Stimulated activated CD8-positive, alpha-beta memory T cell treated with anti-CD3 and anti-CD28 coated beads, Interleukin-2, amount 100 ng/mL, for 48 hours (primary cell): ENCODE results near the gene RCE1.

Experiments used
- DNase-seq, 2 donors: peaks; one replicate each; pipeline ENCODE4 v3.0.0-alpha.2; 2020; ENCODE audit warnings: low read depth in 2 of 2

RCE1 gene

DNA sequence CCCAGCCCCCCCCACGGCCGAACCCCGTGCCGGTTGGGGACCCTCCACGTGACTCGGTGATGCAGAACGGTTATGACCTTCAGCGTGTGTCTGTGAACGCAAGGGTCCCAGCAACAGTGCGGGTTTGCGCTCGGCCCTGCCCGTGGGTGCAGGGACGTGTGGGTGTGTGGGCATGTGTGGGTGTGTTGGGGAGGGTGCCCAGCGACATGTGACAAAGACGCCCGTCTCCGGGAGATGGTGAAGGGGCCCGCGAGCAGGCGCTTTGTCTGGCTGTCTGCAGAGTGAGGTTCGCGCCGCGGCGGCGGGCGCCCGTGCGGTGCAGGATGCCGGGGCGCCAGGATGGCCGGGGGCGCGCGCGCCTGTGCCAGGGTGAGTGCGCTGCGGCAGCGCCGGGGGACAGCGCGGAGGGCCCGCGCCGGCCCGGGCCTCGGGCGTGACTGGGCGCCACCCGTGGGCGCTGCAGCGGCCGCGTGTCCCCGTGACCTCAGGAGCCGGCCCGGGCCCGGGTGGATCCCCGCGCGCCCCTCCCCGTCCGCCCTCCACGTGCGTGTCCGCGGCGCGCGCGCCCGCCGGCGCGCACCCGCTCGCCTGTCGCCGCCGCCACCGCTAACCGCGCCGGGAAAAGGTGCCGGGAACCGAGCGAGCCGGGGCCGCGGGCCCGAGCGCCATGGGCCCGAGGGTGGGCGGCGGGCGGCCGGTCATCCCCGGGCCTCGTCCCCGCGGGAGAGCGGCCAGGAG lies 13.4 kb downstream of the RCE1 start, which contains the start of gene LRFN4:
Gene LRFN4 (plus strand): TSS at position 569 of the 738 bp plus-strand sequence. CDS start 681 bp downstream, outside the sequence.
- DNase-seq = peak in 1 of 2 donors; percentile 44

DNA sequence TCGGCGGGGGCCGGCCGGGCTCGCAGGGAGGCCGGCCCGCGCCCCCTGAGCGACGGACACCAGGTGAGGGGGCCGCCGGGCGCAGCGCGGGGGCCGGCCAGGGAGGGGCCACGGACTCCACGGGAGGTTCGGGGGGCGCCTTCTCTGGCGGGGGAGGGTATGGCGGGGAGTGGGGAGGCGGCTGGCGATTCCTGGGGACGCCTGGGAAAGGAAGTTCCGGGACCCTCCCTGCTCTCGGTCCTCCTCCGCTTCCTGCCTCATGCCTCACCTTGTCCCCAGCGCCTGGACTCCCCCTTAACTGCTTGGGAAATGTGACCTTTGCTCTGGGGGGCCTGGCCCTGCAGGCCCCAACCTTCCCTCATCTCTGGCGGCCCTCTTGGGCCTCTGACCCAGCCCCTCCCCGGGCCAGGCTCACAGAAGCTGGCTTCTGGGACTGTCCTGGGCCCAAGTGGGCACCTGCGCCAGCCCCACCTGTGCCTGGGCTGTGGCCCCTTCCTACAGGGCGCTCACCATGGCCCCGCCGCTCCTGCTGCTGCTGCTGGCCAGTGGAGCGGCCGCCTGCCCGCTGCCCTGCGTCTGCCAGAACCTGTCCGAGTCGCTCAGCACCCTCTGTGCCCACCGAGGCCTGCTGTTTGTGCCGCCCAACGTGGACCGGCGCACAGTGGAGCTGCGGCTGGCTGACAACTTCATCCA lies 14.1 kb downstream of the RCE1 start:
- DNase-seq = no peak

DNA sequence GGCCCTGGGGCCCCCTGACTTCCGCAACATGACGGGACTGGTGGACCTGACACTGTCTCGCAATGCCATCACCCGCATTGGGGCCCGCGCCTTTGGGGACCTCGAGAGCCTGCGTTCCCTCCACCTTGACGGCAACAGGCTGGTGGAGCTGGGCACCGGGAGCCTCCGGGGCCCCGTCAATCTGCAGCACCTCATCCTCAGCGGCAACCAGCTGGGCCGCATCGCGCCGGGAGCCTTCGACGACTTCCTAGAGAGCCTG lies 14.6 kb downstream of the RCE1 start:
- DNase-seq = no peak

- DNase-seq = no peak
Measured at GRCh38 chr11:66858186-66858938, 15.1 kb downstream of the RCE1 start.

DNA sequence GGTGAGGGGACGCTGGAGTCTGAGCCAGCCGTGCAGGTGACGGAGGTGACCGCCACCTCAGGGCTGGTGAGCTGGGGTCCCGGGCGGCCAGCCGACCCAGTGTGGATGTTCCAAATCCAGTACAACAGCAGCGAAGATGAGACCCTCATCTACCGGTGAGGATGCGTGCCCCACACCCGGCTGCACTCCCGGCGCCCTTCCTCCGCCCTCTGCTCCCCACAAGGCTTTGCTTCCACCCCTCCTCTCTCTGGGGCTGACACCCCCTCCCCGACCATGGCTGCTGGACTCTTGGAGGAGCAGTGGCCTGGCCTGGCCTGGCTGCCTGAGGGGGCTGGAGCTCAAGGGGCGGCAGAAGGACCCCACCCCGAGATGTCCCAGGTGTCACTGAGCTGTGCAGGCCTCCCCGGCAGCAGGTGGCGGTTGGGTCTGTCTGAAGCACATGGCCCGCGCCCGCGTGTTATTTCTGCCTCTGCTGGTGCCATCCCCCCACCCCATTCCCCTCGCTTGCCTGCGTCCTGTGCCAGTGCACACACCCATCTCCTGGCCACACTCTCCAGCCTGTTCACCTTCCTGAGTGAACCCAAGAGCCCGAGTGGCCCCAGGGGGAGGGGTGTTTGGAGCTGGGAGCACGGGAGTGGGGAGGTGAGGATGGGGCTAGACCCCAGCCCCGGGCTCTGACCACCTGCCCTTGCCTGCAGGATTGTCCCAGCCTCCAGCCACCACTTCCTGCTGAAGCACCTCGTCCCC lies 15.9 kb downstream of the RCE1 start:
- DNase-seq = no peak

DNA sequence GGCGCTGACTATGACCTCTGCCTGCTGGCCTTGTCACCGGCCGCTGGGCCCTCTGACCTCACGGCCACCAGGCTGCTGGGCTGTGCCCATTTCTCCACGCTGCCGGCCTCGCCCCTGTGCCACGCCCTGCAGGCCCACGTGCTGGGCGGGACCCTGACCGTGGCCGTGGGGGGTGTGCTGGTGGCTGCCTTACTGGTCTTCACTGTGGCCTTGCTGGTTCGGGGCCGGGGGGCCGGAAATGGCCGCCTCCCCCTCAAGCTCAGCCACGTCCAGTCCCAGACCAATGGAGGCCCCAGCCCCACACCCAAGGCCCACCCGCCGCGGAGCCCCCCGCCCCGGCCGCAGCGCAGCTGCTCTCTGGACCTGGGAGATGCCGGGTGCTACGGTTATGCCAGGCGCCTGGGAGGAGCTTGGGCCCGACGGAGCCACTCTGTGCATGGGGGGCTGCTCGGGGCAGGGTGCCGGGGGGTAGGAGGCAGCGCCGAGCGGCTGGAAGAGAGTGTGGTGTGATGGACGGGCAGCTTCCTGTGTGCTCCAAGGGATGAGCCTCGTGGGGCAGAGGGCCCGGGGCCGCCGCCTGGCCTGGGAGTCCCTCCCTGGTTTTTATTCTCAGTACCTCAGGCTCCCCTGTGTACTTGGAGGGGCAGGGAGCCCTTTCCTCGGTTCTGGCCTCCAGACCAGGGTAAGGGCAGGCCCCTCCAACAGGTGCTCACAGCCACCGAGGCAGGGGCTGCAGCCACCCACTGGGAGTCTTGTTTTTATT lies 16.6 kb downstream of the RCE1 start:
- DNase-seq = no peak

GRCh38 chr11:66860449-66860831 lies 17.2 kb downstream of the RCE1 start:
- DNase-seq = no peak

DNA sequence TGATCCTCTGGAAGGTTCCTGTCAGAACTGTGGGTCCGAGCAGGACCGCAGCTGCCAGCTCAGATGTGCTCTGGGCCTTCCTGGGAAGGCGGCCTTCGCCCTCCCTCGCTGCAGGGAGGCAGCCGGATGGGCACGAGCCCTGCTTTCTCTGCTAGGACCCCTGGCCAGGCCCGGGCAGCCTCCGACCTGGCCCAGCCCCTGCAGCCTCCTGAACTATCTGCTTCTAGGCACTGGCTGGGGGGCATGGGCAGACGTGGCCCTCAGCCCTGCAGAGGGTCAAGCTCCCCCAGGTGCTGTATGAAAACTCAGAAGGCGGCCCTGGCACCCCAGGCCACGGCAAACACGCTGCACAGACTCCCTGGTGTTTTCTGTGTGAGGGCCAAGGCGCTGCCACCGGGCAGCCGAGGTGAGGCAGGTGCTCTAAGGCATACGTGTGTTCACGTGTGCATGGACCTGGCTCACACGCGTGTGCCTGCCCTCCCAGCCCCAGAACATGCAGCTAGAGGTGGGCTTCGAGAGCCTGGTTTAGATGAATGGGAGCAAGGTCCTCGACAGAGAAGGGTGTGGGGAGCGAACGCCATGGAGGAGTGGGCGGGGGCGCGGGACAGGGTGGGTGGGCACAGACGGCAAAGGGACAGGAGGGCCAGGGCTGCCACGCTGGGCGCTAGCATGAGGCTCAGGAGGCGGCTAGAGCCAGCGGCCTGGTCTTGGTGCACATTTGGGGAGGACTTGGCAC lies 18.0 kb downstream of the RCE1 start:
- DNase-seq = no peak

DNA sequence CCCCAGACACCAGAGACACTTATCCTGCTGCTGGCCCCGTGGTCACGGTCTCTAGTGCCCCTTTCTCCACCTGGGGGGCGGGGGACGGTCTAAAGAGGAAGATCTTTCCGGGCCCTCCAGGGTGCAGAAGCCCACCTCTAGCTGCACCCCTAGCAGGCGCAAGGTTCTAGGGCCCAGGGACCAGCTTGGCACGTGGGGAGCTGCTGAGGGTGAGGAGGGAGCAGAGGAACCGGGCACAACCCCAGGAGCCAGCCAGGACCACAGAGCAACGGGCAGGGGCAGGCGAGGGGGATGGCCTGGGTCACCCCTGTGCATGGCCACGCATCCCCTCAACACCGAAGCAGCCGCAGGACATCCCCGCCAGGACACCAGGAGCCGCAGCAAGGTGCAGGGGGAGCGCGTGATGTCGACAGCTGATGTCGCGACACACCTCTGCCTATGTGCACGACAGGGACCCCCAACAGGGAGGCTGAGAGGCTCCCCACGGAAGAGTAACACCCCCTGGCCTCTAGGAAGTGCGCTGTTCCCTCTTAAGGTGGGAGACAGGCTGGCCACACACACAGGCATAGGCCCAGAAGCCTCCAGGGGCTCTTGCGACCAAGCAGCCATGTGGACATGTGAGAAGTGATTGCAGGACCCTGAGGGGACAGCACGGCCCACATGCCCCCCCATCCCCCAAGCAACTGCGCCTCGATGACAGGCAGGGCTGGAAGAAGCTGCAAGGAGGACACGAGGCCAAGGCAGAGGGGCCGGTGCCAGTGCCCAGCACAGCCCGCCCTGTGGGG lies 18.7 kb downstream of the RCE1 start:
- no peak for DNase-seq

- DNase-seq = no peak
Measured at GRCh38 chr11:66862559-66863037, 19.4 kb downstream of the RCE1 start.

- DNase-seq = no peak
Measured at GRCh38 chr11:66863428-66864125, 20.3 kb downstream of the RCE1 start.

GRCh38 chr11:66864172-66864901 lies 21.1 kb downstream of the RCE1 start:
- DNase-seq = no peak

DNA sequence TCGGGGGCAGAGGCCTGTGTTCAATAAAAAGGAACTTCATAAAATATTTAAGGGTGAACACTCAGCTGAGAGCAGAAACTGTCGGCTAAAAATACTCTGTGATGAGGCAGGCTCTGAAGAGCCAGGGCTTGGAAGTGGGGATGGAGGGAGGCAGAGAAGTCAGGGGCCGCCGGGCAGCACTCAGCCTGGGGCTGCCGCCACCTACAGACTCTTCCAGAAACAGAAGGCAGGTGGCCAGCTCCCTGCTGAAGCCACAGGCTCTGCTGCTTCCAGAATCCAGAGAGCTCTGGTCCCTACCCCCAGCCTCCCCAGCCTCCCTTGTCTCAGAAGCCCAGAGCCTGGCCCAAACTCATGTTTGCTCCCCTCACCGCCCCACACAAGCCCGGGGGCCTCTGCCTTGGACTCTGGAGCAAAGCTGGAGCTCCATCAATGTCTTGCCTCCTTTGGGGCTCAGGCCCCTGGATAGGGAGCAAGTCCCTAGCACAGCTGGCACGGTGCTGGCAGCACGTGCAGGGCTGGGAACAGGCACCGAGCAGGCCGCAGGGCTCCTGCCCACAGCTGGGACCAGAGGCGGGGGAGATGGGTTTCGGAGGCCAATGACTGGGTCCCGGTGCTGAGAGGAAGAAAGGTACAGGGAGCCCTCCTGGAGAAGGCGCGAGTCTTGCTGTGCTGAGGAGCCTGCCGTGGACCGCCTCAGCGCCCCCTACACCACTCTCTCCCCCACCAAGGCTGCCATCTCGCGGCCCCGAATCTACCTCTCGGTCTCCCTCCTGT lies 21.9 kb downstream of the RCE1 start:
- no peak for DNase-seq

DNA sequence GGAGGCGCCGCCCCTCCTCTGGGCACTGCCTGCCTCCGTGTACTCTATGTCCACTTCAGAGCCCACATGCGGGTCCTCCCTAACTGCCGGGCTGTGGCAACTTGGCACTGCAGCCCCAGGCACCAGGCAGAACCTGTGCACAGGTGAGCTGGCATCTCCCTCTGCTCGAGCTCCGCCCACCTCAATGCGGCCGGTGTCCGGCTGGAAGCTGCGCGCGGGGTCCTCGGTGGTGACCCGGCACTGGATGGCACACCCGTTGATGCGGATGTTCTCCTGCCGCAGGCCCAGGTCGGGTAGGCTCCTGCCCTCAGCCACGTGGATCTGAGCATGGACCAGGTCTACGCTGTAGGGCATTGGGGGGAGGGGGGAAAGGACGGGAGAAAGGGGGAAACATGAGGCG lies 22.8 kb downstream of the RCE1 start:
- DNase-seq = no peak

DNA sequence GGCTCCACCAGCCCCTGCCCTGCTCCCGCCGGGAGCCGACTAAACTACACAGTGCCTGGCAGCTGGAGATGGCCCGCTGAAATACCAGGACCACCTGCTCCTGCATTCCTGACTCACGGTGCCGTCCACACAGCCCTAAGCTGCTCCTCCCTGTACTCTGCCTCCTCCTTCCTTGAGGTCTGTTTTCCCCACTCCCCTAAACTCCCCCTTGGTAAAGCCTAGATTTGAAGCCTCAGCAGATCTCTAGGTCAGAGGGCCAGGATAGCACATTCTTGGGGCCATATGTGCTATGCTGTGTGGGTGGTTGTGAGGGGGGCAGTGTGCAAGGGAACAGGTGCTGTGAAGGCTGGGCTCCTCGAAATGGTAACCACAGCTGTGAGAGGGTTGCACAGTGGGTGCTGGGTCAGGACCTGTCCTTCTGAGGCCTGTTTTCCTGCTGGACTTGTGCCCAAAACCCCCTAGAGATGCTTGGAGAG lies 23.3 kb downstream of the RCE1 start:
- DNase-seq = no peak

GRCh38 chr11:66867425-66868040 lies 24.3 kb downstream of the RCE1 start:
- DNase-seq = no peak

DNA sequence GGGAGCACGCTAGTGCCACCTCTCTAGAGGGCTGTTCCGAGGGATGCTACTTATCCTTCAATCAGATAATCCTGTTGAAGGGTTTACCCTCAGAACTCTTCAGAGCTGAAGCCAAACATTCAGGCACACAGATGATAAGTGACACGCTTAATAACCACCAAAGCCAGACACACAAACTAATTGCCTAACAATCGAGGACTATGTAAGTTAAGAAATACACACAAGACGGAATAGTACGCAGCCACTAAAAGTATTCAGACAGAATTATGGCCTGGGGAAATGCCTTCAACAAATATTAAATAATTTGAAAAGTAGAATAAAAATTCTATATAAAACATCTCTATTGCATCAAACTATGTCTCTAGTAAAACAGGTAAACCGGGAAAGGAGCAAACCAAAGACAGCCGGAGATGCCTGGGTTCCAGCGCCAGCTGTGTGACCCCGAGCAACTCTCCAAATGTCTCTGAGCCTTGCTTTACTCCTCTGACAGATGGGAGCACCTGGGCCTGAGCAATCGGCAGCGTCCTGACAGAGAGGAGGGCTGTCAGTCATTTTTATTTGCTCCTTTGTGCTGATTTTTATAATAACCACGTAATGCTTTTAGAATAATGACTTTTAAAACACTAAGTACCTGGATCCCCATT lies 25.0 kb downstream of the RCE1 start:
- DNase-seq = no peak
